CD4-positive, alpha-beta T cell (primary cell): ENCODE measurements around the gene MTX1. TPM values are rescaled to one million over a fixed set of nuclear protein-coding genes. Genes with fewer than 3 reads are reported as not detected.

Source experiments
- ATAC-seq: fragments of 200-7000 bp; cut with Tn5 transposase; one replicate; pipeline ENCODE4 v1.10.0; 2022; ENCODE audit warnings: mild to moderate bottlenecking; ENCODE audit not compliant: poor library complexity
- CTCF ChIA-PET: fragments of 350-600 bp; sonication (Branson Sonifier 250); formaldehyde crosslinking; loops from one replicate; lab custom pipeline; 2021; ENCODE audit warnings: antibody characterized with exemption, inconsistent platforms; lab: Charles Lee
- POLR2A ChIA-PET: fragments of 350-600 bp; sonication (Branson Sonifier 250); formaldehyde crosslinking; loops from one replicate; lab custom pipeline; 2021; ENCODE audit warnings: antibody characterized with exemption, inconsistent platforms; lab: Charles Lee
- DNase-seq, 14 experiments: peaks; one replicate each; pipeline ENCODE4 v3.0.0-alpha.2; 2013 to 2020; ENCODE audit warnings: mixed read lengths in 2 of 14
- H3K27ac ChIP-seq, 2 donors: one replicate each; pipeline versions ENCODE4 v1.5.1 to v1.7.0; 2013; ENCODE audit warnings: low read length in 2 of 2, low read depth in 1 of 2, mild to moderate bottlenecking in 1 of 2
- H3K27me3 ChIP-seq, 2 experiments: 1 replicate in 1 of 2; 2 replicates in 1 of 2; pipeline versions ENCODE4 v1.6.1 to v1.7.0; 2013; ENCODE audit warnings: low read length in 2 of 2, control low read depth in 1 of 2, mild to moderate bottlenecking in 1 of 2, moderate library complexity in 1 of 2; ENCODE audit not compliant: insufficient read depth in 2 of 2, control insufficient read depth in 1 of 2
- H3K36me3 ChIP-seq: one replicate; pipeline ENCODE4 v1.6.1; 2013; ENCODE audit warnings: low read length, control low read depth; ENCODE audit not compliant: insufficient read depth
- H3K4me1 ChIP-seq: one replicate; pipeline ENCODE4 v1.6.1; 2013; ENCODE audit warnings: low read length, control low read depth; ENCODE audit not compliant: insufficient read depth
- H3K4me3 ChIP-seq: one replicate; pipeline ENCODE4 v1.5.1; 2013; ENCODE audit warnings: mild to moderate bottlenecking, low read length, moderate library complexity
- H3K9me3 ChIP-seq, 2 experiments: 1 replicate in 1 of 2; 2 replicates in 1 of 2; pipeline versions ENCODE4 v1.6.1 to v1.7.0; 2013; ENCODE audit warnings: low read length in 2 of 2, mild to moderate bottlenecking in 2 of 2, control low read depth in 1 of 2, moderate library complexity in 1 of 2; ENCODE audit not compliant: control insufficient read depth in 1 of 2, insufficient read depth in 1 of 2
- H3K27ac Mint-ChIP-seq: one replicate; pipeline ENCODE4 v1.8.0; 2020; ENCODE audit warnings: mixed read lengths
- H3K27me3 Mint-ChIP-seq: one replicate; pipeline ENCODE4 v1.8.0; 2021; ENCODE audit warnings: mixed read lengths
- H3K36me3 Mint-ChIP-seq: one replicate; pipeline ENCODE4 v1.8.0; 2021; ENCODE audit warnings: low read depth, mixed read lengths
- H3K4me1 Mint-ChIP-seq: one replicate; pipeline ENCODE4 v1.8.0; 2021; ENCODE audit warnings: low read depth, mixed read lengths
- H3K4me3 Mint-ChIP-seq: one replicate; pipeline ENCODE4 v1.8.0; 2020; ENCODE audit warnings: mild to moderate bottlenecking, mixed read lengths
- H3K9me3 Mint-ChIP-seq: one replicate; pipeline ENCODE4 v1.8.0; 2020; ENCODE audit warnings: mixed read lengths
- CTCF ChIP-seq: fragments of 200-600 bp; IDR thresholded peaks from one replicate; pipeline ENCODE4 v1.8.0; 2022; ENCODE audit warnings: antibody characterized with exemption, mild to moderate bottlenecking
- intact Hi-C, 2 experiments: fragments of 100-400 bp; cut with DNase I in 1 of 2; cut with micrococcal nuclease in 1 of 2; formaldehyde crosslinking; loops; one replicate each; pipeline versions ENCODE4 v1.15.1 to v1.9.0; 2023 to 2025; cut with DNase I, micrococcal nuclease
- total RNA-seq, 174 experiments: library from RNA in 2 of 174; stranded (reverse) in 2 of 174; gene quantifications; one replicate each; pipeline ENCODE4 v1.2.3 and lab custom pipeline; 2021 to 2026

Gene MTX1
- total RNA-seq, 2 experiments from 2014 or later: 19.9 to 20.7 TPM

- peak in 1 of 14 experiments; percentile 2 for DNase-seq
- no peak overlapping the region for H3K4me3 Mint-ChIP-seq
- no peak for ATAC-seq
- no peaks in the 10 kb centered on the region for H3K9me3 Mint-ChIP-seq
- no peaks in the 10 kb centered on the region for H3K9me3 ChIP-seq
- no peaks in the 10 kb centered on the region for H3K27me3 ChIP-seq
- H3K27me3 Mint-ChIP-seq: no peaks in the 10 kb centered on the region
- H3K27ac Mint-ChIP-seq: no peak overlapping the region
- intact Hi-C loops: no loop called here
- ChIA-PET POLR2A (no interaction called here), CTCF (interaction anchor here (1.1 kb wide), 1 partner anchor 49 kb away, joined by 3 read pairs; no protein-coding TSS in a partner anchor)
- no peak overlapping the region for H3K27ac ChIP-seq
- no peaks in the 10 kb centered on the region for H3K36me3 ChIP-seq
- H3K4me1 ChIP-seq: no peaks in the 10 kb centered on the region
- H3K36me3 Mint-ChIP-seq: no peaks in the 10 kb centered on the region
- no peaks in the 10 kb centered on the region for H3K4me1 Mint-ChIP-seq
- H3K4me3 ChIP-seq: no peak overlapping the region
- no peak for TF ChIP-seq CTCF
Observed at GRCh38 chr1:155200920-155201319, 7.6 kb upstream of the MTX1 start.

DNA sequence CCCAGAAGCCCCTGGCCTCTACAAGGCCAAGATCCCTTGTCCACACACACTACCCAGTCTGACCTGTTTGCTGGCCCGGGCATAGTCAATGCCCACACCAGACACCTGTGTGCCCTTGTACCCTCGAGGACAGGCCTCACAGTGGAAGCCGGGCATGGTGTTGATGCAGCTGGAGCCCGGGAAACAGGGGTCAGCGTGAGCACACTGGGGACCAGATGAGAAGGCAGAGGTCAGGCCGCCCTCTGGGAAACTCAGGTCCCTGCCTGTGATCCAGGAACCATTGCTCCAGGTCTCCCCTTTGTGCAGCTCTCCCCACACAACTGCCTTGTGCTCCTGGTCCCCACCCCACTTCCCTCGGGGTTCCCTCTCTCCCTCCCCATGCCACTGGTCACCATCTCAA lies 6.3 kb upstream of the MTX1 start:
- no peak overlapping the region for H3K27ac ChIP-seq
- ChIA-PET CTCF (interaction anchor here (1.1 kb wide), 1 partner anchor 48 kb away, joined by 3 read pairs; no protein-coding TSS in a partner anchor), POLR2A (no interaction called here)
- no peaks in the 10 kb centered on the region for H3K36me3 Mint-ChIP-seq
- no peak for TF ChIP-seq CTCF
- H3K27me3 Mint-ChIP-seq: no peaks in the 10 kb centered on the region
- no peaks in the 10 kb centered on the region for H3K9me3 Mint-ChIP-seq
- H3K27ac Mint-ChIP-seq: no peak overlapping the region
- no peak for DNase-seq
- H3K36me3 ChIP-seq: no peaks in the 10 kb centered on the region
- no peaks in the 10 kb centered on the region for H3K9me3 ChIP-seq
- no peak overlapping the region for H3K4me3 Mint-ChIP-seq
- peaks cover 6% of the 10 kb centered on the region for H3K4me1 Mint-ChIP-seq
- peaks cover 6% of the 10 kb centered on the region for H3K4me1 ChIP-seq
- no peak for ATAC-seq
- intact Hi-C loops: no loop called here
- no peak overlapping the region for H3K4me3 ChIP-seq
- H3K27me3 ChIP-seq: no peaks in the 10 kb centered on the region

- Histone ChIP-seq H3K4me3 (no peak overlapping the region), H3K27me3 (no peaks in the 10 kb centered on the region), H3K36me3 (no peaks in the 10 kb centered on the region), H3K9me3 (no peaks in the 10 kb centered on the region), H3K27ac (no peak overlapping the region), H3K4me1 (peaks cover 13% of the 10 kb centered on the region)
- Mint-ChIP-seq H3K4me3 (no peak overlapping the region), H3K4me1 (peaks cover 12% of the 10 kb centered on the region), H3K9me3 (no peaks in the 10 kb centered on the region), H3K27me3 (no peaks in the 10 kb centered on the region), H3K36me3 (no peaks in the 10 kb centered on the region), H3K27ac (no peak overlapping the region)
- DNase-seq (no peak), ATAC-seq (no peak)
- ChIA-PET POLR2A (no interaction called here), CTCF (interaction anchor here (1.1 to 1.5 kb wide), 2 partner anchors 10 to 24 kb away, joined by 3 read pairs; no protein-coding TSS in a partner anchor)
- intact Hi-C loops: no loop called here
- TF ChIP-seq CTCF: no peak
Observed at GRCh38 chr1:155202731-155203515, 5.6 kb upstream of the MTX1 start.
